OCI-LY3 (cell line): ENCODE data around the gene PBX4.

Experiments
- EZH2phosphoT487 ChIP-seq: fragments of 200-600 bp; shearing (Covaris generic); IDR thresholded peaks from 2 replicates; pipeline ENCODE4 v1.6.1; 2018; ENCODE audit warnings: antibody characterized with exemption, mixed run types, low read depth
- TF ChIP-seq, protein P1 (sequence below): fragments of 200-600, 300-600 bp; sonication (generic); IDR thresholded peaks from 2 replicates; pipeline ENCODE4 v1.5.1; 2014; ENCODE audit warnings: antibody characterized with exemption, low read length, low read depth

DNA sequence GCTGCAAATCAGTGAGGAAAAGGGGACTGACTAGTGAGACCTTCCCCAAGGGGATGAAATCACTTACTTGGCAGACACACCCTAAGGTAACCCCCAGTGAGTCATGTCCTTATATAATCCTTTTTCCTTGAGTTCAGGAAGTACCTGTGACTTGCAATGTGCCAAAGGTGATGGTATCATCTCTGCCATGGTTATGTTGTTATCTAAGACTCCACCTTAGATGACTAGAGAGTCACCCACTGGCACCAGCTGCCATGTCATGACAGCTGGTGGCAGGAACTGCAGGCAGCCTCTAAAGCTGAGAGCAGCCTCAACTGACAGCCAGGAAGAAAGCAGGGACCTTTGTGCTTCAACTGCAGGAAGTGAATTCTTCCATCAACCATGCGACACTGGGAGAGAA is 12.5 kb downstream of the PBX4 start:
- TF ChIP-seq, protein P1, sequence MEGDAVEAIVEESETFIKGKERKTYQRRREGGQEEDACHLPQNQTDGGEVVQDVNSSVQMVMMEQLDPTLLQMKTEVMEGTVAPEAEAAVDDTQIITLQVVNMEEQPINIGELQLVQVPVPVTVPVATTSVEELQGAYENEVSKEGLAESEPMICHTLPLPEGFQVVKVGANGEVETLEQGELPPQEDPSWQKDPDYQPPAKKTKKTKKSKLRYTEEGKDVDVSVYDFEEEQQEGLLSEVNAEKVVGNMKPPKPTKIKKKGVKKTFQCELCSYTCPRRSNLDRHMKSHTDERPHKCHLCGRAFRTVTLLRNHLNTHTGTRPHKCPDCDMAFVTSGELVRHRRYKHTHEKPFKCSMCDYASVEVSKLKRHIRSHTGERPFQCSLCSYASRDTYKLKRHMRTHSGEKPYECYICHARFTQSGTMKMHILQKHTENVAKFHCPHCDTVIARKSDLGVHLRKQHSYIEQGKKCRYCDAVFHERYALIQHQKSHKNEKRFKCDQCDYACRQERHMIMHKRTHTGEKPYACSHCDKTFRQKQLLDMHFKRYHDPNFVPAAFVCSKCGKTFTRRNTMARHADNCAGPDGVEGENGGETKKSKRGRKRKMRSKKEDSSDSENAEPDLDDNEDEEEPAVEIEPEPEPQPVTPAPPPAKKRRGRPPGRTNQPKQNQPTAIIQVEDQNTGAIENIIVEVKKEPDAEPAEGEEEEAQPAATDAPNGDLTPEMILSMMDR = no peak
- no peak for TF ChIP-seq EZH2phosphoT487
